ENCODE results near the gene TNNI3K.

GRCh38 chr1:74423471-74423870, 188.3 kb downstream of the TNNI3K start:
- no peak for TF ChIP-seq ZNF274 (IDR thresholded peaks at IDR 0.05; ENCODE audit: low read depth, low read length)
- no peak for TF ChIP-seq YY1 (IDR thresholded peaks at IDR 0.05; ENCODE audit: insufficient read depth, insufficient read length)
- TF ChIP-seq SUZ12 (IDR thresholded peaks at IDR 0.05; ENCODE audit: extremely low read depth, insufficient read depth, insufficient read length) = no peak
